ENCODE measurements around the gene HLA-DQA1. TPM values are rescaled to one million over a fixed set of nuclear protein-coding genes. Genes with fewer than 3 reads are reported as not detected.

The HLA-DQA1 gene
- total and polyA plus RNA-seq, 10 donors = 19.1 to 441 (median 228) TPM

DNA sequence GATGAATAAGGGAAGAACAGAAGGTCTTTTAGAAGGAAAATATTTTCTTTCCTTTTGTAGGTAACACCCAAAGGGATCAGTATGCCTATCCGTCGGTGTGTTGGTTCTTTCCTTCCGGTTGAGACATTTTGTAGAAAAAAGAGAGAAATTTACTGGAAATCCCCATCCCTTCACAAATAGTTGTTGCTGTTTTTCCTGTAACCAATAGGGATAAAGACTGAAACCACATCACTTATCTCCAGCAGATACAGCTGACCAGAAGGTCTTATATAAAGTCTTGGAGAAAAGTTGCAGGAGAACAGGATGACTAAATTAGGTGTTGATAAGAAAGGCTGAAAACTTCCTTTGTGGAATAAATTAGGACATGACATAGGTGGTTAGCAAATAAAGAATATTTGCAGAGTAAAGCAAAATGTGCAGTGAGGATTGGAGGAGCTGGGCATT is 32.8 kb upstream of the HLA-DQA1 start:
- no peak for DNase-seq
- no peak for TF ChIP-seq POLR2A (IDR thresholded peaks at IDR 0.05)
- no peak for TF ChIP-seq POLR2AphosphoS5 (IDR thresholded peaks at IDR 0.05)
- TF ChIP-seq, protein P1, sequence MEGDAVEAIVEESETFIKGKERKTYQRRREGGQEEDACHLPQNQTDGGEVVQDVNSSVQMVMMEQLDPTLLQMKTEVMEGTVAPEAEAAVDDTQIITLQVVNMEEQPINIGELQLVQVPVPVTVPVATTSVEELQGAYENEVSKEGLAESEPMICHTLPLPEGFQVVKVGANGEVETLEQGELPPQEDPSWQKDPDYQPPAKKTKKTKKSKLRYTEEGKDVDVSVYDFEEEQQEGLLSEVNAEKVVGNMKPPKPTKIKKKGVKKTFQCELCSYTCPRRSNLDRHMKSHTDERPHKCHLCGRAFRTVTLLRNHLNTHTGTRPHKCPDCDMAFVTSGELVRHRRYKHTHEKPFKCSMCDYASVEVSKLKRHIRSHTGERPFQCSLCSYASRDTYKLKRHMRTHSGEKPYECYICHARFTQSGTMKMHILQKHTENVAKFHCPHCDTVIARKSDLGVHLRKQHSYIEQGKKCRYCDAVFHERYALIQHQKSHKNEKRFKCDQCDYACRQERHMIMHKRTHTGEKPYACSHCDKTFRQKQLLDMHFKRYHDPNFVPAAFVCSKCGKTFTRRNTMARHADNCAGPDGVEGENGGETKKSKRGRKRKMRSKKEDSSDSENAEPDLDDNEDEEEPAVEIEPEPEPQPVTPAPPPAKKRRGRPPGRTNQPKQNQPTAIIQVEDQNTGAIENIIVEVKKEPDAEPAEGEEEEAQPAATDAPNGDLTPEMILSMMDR (IDR thresholded peaks at IDR 0.05 in 8 of 11, conservative IDR thresholded peaks at IDR 0.05 in 3 of 11) = no peak
- Histone ChIP-seq H3K27ac (peak overlapping the region in 7 of 8 donors; percentile 58 to 95 (median 64)), H3K4me3 (no peak overlapping the region), H3K4me1 (peaks cover 0 to 10% (median 1%) of the 10 kb centered on the region in 6 donors), H3K27me3 (replicated peaks in 1 of 7) (no peaks in the 10 kb centered on the region), H3K36me3 (no peaks in the 10 kb centered on the region), H3K9me3 (no peaks in the 10 kb centered on the region)
- intact Hi-C loops (cut with DNase I; ENCODE audit: low total_unique reads) = no loop called here
- WGBS, 5 donors = 0 to 6% (median 1%) methylated on average over 3 of the region's 3 CpGs

DNA sequence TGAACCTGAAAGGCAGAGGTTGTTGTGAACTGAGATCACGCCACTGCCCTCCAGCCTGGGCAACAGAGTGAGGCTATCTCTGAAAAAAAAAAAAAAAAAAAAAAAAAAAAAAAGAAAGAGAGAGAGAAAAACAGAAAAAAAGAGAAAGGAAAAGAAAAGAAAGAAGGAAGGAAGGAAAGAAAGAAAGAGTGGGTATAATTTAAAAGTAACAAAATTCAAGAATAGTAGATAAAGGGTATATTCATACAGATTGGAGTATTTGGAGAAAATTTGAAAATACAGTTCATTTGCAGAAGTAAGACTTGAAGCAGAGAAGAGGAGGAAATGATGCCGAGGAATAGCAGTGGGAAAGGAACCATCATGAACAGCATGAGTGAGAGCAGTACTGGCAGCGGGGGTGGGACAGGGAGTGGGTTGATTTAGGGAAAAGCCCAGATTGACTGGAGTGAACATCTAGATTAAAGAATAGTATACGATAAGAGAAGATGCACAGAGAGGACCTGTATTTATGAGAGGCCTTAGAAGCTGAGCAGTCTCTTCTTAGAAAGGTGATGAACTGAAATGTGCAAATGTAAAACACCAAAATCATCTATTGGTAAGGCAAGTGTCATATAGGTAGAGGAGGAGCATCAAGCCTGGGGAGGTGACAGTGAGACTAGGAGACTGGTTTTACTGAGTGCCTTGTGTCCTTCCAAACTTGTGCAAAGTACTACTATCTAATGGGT is 29.8 kb upstream of the HLA-DQA1 start:
- DNase-seq = no peak
- TF ChIP-seq, protein P1 (IDR thresholded peaks at IDR 0.05 in 8 of 11, conservative IDR thresholded peaks at IDR 0.05 in 3 of 11) = no peak
- TF ChIP-seq POLR2AphosphoS5 (IDR thresholded peaks at IDR 0.05) (no peak), POLR2A (IDR thresholded peaks at IDR 0.05) (no peak)
- peak overlapping the region in 6 of 8 donors; percentile 4 to 95 (median 61) for H3K27ac ChIP-seq
- intact Hi-C loops (cut with DNase I; ENCODE audit: low total_unique reads) = no loop called here
- no peaks in the 10 kb centered on the region for H3K9me3 ChIP-seq
- H3K36me3 ChIP-seq = no peaks in the 10 kb centered on the region
- H3K4me1 ChIP-seq = peaks cover 0 to 15% (median 1%) of the 10 kb centered on the region in 6 donors
- H3K4me3 ChIP-seq = no peak overlapping the region
- no peaks in the 10 kb centered on the region for H3K27me3 ChIP-seq (replicated peaks in 1 of 7)
- WGBS, 5 donors = 45 to 77% (median 61%) methylated on average over 3 to 4 of the region's 4 CpGs

DNA sequence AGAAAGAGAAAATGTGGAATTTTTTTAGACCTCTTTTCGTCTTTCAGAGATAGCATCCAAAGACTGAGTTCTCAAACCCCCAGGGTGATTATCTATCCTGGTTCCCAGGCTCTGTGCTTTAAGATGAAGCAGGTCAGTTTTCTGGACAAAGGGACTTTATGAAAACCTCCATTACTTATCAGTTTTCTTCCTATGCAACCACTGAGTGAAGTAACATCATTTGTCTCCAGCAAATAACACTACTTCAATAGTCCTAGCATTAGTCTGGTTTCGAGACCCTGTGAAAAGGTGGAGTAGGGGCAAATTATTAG is 29.3 kb upstream of the HLA-DQA1 start:
- TF ChIP-seq POLR2AphosphoS5 (IDR thresholded peaks at IDR 0.05) = no peak
- H3K9me3 ChIP-seq = no peaks in the 10 kb centered on the region
- H3K27ac ChIP-seq = peak overlapping the region in 6 of 8 donors; percentile 4 to 92 (median 61)
- H3K27me3 ChIP-seq (replicated peaks in 1 of 7) = no peaks in the 10 kb centered on the region
- 21 to 70% (median 49%) methylated on average over 2 of the region's 2 CpGs for WGBS, 5 donors
- DNase-seq = no peak
- H3K36me3 ChIP-seq = no peaks in the 10 kb centered on the region
- H3K4me1 ChIP-seq = peaks cover 0 to 15% (median 1%) of the 10 kb centered on the region in 6 donors
- H3K4me3 ChIP-seq = no peak overlapping the region
- intact Hi-C loops (cut with DNase I; ENCODE audit: low total_unique reads) = no loop called here

DNA sequence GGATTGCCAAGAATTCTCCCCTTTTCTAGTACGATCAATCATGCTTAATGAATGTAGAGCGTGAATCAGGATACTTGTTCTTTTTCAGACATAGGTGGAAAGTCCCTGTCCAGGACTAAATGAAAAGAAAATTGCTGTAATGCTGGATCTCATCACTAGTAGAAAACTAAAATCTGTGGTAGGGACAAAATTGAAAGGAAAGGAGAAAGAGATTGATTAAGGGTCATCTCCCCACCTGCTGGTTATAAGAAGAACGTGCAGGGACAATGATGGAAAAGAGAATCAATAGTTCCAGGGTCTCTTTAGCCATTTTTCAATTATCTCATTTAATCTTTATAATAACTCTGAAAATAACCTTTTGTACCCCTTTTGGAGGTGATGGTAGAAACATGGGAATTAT is 28.8 kb upstream of the HLA-DQA1 start:
- H3K27ac ChIP-seq = peak overlapping the region in 5 of 8 donors; percentile 39 to 92 (median 72)
- H3K9me3 ChIP-seq = no peaks in the 10 kb centered on the region
- TF ChIP-seq POLR2A (IDR thresholded peaks at IDR 0.05) = no peak
- TF ChIP-seq POLR2AphosphoS5 (IDR thresholded peaks at IDR 0.05) = no peak
- TF ChIP-seq, protein P1 (IDR thresholded peaks at IDR 0.05 in 8 of 11, conservative IDR thresholded peaks at IDR 0.05 in 3 of 11) = peak in 2 of 11 experiments; percentile 19 to 42
- DNase-seq = no peak
- H3K4me1 ChIP-seq = peaks cover 0 to 15% (median 1%) of the 10 kb centered on the region in 6 donors
- no peak overlapping the region for H3K4me3 ChIP-seq
- intact Hi-C loops (cut with DNase I; ENCODE audit: low total_unique reads) = no loop called here
- H3K27me3 ChIP-seq (replicated peaks in 1 of 7) = no peaks in the 10 kb centered on the region
- 26 to 54% (median 29%) methylated on average over 3 of the region's 3 CpGs for WGBS, 5 donors
- H3K36me3 ChIP-seq = no peaks in the 10 kb centered on the region
